Testis (tissue), 3 donors: ENCODE data around the gene MACROD1. TPM values are rescaled to one million over a fixed set of nuclear protein-coding genes. Genes with fewer than 3 reads are reported as not detected.

ENCODE experiments used
- DNase-seq: peaks from one replicate; pipeline ENCODE4 v3.0.0-alpha.2; 2019
- H3K27ac ChIP-seq, 2 donors: fragments of 200-600 bp; sonication (generic); one replicate each; pipeline ENCODE4 v1.5.1; 2019
- H3K27me3 ChIP-seq: fragments of 200-600 bp; sonication (generic); one replicate; pipeline ENCODE4 v1.5.1; 2019
- H3K36me3 ChIP-seq: fragments of 200-600 bp; sonication (generic); one replicate; pipeline ENCODE4 v1.5.1; 2017; ENCODE audit warnings: low read depth; ENCODE audit errors: missing control alignments
- H3K4me1 ChIP-seq: fragments of 200-600 bp; sonication (generic); one replicate; pipeline ENCODE4 v1.5.1; 2019
- H3K4me3 ChIP-seq, 2 donors: fragments of 200-600 bp; sonication (generic); one replicate each; pipeline ENCODE4 v1.5.1; 2017 to 2019
- H3K9me3 ChIP-seq: fragments of 200-600 bp; sonication (generic); one replicate; pipeline ENCODE4 v1.5.1; 2017
- POLR2A ChIP-seq: fragments of 450-650 bp; IDR thresholded peaks from one replicate; pipeline ENCODE4 v1.6.1; 2017; ENCODE audit warnings: antibody characterized with exemption, mild to moderate bottlenecking, moderate library complexity
- WGBS, 2 donors: methylation state at CpG; one replicate each; pipeline ENCODE4 v1.1.5; 2018; 5-methylcytosine and 5-hydroxymethylcytosine counted together
- intact Hi-C: fragments of 100-400 bp; cut with DNase I; formaldehyde crosslinking; loops from one replicate; pipeline ENCODE4 v1.15.1; 2023; ENCODE audit warnings: low total_unique reads
- polyA plus RNA-seq: library from polyadenylated mRNA; stranded (reverse); fragments of 350-450 nt; fragmentation: Illumina TruSeq; extraction: RNeasy Lipid Tissue Mini Kit (QIAGEN cat#74804); gene quantifications from one replicate; pipeline ENCODE4 v1.2.3, GENCODE V29; 2014; ENCODE audit warnings: low read depth, low replicate concordance; ENCODE audit not compliant: insufficient read depth
- total RNA-seq, 2 donors: library from RNA; depleted of rRNA; stranded (reverse); fragments of >200 nt; gene quantifications; one replicate each; pipeline ENCODE4 v1.2.3, GENCODE V29; 2016
- TF ChIP-seq, protein P1 (sequence below), 3 experiments: fragments of 450-650 bp in 2 of 3; fragments of 200-600 bp in 1 of 3; sonication (generic) in 1 of 3; IDR thresholded peaks; one replicate each; pipeline ENCODE4 v1.5.1; 2016 to 2019; ENCODE audit warnings: antibody characterized with exemption in 3 of 3, mild to moderate bottlenecking in 2 of 3, moderate library complexity in 1 of 3

The MACROD1 gene
- total and polyA plus RNA-seq, 3 donors from 2014 or later: 13.3 to 15.3 (median 14.1) TPM

DNA sequence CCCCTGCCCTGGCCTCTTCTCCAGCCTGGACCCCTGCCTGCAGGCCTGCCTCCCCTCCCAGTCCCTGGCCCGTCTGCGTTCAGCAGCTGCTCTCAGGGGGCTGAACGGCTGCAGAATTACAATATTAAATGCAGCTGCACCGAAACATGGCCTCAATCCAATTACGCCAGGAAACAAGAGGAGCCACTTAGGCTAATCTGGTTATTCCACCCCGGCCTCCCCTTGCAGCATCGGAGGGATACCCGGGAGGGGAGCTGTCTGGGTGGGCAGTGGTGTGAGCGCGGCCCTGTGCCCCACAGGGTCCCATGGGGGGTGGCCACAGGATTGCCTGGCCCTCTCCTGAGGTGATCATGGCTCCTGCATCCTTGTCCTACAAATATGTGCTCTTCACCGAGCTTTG, 87.6 kb downstream of the MACROD1 start:
- Histone ChIP-seq H3K9me3 (no peaks in the 10 kb centered on the region), H3K4me1 (peaks cover 7% of the 10 kb centered on the region), H3K27me3 (no peaks in the 10 kb centered on the region), H3K4me3 (no peak overlapping the region), H3K36me3 (no peaks in the 10 kb centered on the region), H3K27ac (no peak overlapping the region)
- no peak for DNase-seq
- WGBS, 2 donors: 54 to 83% methylated on average over 1 to 11 of the region's 11 CpGs
- intact Hi-C loops: no loop called here
- TF ChIP-seq, protein P1, sequence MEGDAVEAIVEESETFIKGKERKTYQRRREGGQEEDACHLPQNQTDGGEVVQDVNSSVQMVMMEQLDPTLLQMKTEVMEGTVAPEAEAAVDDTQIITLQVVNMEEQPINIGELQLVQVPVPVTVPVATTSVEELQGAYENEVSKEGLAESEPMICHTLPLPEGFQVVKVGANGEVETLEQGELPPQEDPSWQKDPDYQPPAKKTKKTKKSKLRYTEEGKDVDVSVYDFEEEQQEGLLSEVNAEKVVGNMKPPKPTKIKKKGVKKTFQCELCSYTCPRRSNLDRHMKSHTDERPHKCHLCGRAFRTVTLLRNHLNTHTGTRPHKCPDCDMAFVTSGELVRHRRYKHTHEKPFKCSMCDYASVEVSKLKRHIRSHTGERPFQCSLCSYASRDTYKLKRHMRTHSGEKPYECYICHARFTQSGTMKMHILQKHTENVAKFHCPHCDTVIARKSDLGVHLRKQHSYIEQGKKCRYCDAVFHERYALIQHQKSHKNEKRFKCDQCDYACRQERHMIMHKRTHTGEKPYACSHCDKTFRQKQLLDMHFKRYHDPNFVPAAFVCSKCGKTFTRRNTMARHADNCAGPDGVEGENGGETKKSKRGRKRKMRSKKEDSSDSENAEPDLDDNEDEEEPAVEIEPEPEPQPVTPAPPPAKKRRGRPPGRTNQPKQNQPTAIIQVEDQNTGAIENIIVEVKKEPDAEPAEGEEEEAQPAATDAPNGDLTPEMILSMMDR (IDR thresholded peaks at IDR 0.05): no peak
- no peak for TF ChIP-seq POLR2A

DNA sequence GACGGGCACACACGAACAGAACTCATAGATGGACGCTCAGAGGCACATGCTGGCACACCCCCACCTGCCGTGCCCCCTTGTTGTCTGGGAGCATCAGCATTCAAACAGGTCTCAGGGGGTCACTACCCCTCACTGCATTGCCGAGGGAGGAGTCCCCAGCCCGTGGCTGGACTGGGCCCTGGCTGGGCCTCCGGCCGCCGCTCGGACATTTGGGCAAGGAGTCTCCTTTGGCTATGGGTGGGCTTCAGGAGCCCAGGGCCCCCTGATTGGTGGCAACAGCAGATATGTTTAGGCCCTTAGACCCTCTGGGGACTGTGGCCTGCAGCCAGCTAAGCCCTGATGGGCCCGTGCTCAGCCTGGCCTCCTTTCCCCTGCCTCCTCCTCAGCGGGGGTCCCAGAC, 88.3 kb downstream of the MACROD1 start:
- no peak overlapping the region for H3K4me3 ChIP-seq
- H3K9me3 ChIP-seq: no peaks in the 10 kb centered on the region
- 94 to 100% methylated on average over 3 to 12 of the region's 12 CpGs for WGBS, 2 donors
- H3K27me3 ChIP-seq: no peaks in the 10 kb centered on the region
- no peak overlapping the region for H3K27ac ChIP-seq
- H3K4me1 ChIP-seq: peaks cover 7% of the 10 kb centered on the region
- TF ChIP-seq, protein P1 (IDR thresholded peaks at IDR 0.05): no peak
- TF ChIP-seq POLR2A: no peak
- H3K36me3 ChIP-seq: no peaks in the 10 kb centered on the region
- no peak for DNase-seq
- intact Hi-C loops: no loop called here

DNA sequence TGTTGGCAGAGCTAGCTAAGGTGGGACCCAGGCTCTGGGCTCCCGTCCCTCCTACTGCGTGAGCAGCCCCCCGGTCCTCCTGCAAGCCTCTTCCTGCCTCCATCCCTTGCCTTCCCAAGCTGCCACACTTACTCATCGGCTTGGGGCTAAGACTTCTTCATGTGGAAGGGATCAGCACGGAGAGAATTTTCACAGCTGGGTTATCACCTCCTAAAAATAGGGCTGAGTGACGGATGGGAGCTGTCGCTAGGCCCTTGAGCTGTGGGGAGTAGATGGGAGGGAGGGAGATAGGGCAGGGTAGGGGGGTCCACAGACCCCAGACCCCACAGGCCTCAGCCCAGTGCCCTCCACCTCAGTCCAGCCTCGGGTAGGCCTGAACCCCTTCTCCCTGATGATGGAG, 89.2 kb downstream of the MACROD1 start:
- no peaks in the 10 kb centered on the region for H3K27me3 ChIP-seq
- H3K4me3 ChIP-seq: no peak overlapping the region
- intact Hi-C loops: no loop called here
- DNase-seq: no peak
- no peaks in the 10 kb centered on the region for H3K36me3 ChIP-seq
- no peak overlapping the region for H3K27ac ChIP-seq
- WGBS, 2 donors: 83 to 88% methylated on average over 7 to 8 of the region's 8 CpGs
- no peak for TF ChIP-seq POLR2A
- TF ChIP-seq, protein P1 (IDR thresholded peaks at IDR 0.05): no peak
- peaks cover 7% of the 10 kb centered on the region for H3K4me1 ChIP-seq
- H3K9me3 ChIP-seq: no peaks in the 10 kb centered on the region

DNA sequence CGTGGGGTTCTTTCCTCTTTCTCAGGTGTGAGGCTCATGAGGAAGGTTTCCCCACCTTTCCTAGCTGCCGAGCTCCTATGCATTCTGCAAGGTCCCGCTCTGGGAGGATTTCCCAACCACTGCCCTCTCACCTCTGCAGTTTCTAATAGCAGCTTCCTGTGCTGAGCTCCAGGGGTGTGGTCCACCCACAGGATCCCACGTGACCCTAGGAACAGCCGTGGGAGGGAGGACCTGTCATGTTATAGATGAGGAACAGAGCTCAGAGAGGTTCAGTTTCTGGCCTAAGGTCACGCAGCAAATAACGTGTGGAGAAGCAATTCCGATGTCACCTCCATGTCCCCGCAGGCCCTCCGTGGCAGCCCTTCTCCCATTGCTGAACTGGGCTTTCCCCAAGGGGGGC, 91.7 kb downstream of the MACROD1 start:
- TF ChIP-seq, protein P1 (IDR thresholded peaks at IDR 0.05): no peak
- TF ChIP-seq POLR2A: no peak
- Histone ChIP-seq H3K27ac (no peak overlapping the region), H3K4me1 (peaks cover 7% of the 10 kb centered on the region), H3K27me3 (no peaks in the 10 kb centered on the region), H3K9me3 (no peaks in the 10 kb centered on the region), H3K36me3 (no peaks in the 10 kb centered on the region), H3K4me3 (no peak overlapping the region)
- intact Hi-C loops: no loop called here
- DNase-seq: no peak
- 77 to 82% methylated on average over 10 of the region's 10 CpGs for WGBS, 2 donors

DNA sequence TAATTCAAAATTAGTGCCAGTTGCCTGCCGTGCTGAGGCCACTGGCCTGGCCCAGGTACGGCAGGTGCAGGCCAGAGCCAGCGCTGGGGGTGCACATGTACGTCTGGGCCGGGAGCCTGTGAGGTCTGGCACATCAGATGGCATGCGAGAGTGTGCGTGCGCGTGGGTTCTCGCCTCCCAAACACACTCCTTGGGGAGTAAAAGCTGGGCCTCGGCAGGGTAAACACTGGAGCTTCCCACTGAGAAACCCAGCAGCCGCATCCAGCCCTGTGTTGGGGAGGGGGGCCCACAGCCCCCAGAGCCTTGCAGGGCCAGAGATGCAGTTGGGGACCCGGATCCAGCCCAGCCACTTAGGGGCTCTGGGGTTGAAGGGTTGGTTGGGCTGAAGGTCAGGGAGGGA, 92.4 kb downstream of the MACROD1 start:
- H3K4me3 ChIP-seq: no peak overlapping the region
- WGBS, 2 donors: 80 to 86% methylated on average over 8 to 13 of the region's 13 CpGs
- H3K27ac ChIP-seq: no peak overlapping the region
- intact Hi-C loops: no loop called here
- TF ChIP-seq POLR2A: no peak
- TF ChIP-seq, protein P1 (IDR thresholded peaks at IDR 0.05): no peak
- H3K36me3 ChIP-seq: no peaks in the 10 kb centered on the region
- peaks cover 5% of the 10 kb centered on the region for H3K4me1 ChIP-seq
- H3K9me3 ChIP-seq: no peaks in the 10 kb centered on the region
- no peaks in the 10 kb centered on the region for H3K27me3 ChIP-seq
- DNase-seq: no peak
